OCI-LY7 (cell line): ENCODE data around the gene TAMALIN.

Source experiments
- EZH2phosphoT487 ChIP-seq: fragments of 200-600 bp; sonication (generic); IDR thresholded peaks from 2 replicates; pipeline ENCODE4 v1.6.1; 2018; ENCODE audit warnings: low read depth, borderline replicate concordance, mild to moderate bottlenecking, mixed run types, antibody characterized with exemption, low read length, moderate library complexity, mixed read lengths
- TF ChIP-seq, protein P1 (sequence below): fragments of 200-600 bp; sonication (generic); conservative IDR thresholded peaks from 2 replicates; pipeline ENCODE4 v1.5.1; 2014; ENCODE audit warnings: mild to moderate bottlenecking, antibody characterized with exemption, low read length, moderate library complexity, mixed read lengths

- TF ChIP-seq, protein P1, sequence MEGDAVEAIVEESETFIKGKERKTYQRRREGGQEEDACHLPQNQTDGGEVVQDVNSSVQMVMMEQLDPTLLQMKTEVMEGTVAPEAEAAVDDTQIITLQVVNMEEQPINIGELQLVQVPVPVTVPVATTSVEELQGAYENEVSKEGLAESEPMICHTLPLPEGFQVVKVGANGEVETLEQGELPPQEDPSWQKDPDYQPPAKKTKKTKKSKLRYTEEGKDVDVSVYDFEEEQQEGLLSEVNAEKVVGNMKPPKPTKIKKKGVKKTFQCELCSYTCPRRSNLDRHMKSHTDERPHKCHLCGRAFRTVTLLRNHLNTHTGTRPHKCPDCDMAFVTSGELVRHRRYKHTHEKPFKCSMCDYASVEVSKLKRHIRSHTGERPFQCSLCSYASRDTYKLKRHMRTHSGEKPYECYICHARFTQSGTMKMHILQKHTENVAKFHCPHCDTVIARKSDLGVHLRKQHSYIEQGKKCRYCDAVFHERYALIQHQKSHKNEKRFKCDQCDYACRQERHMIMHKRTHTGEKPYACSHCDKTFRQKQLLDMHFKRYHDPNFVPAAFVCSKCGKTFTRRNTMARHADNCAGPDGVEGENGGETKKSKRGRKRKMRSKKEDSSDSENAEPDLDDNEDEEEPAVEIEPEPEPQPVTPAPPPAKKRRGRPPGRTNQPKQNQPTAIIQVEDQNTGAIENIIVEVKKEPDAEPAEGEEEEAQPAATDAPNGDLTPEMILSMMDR = no peak
- no peak for TF ChIP-seq EZH2phosphoT487
Observed at GRCh38 chr12:52027085-52027843, 20.5 kb downstream of the TAMALIN start.
